H1 (cell line): Measurements from ENCODE around the gene RBM19. TPM values are rescaled to one million over a fixed set of nuclear protein-coding genes. Genes with fewer than 3 reads are reported as not detected.

Experiments used
- CTCF ChIA-PET: fragments of 300-600 bp; sonication (Branson Sonifier 250); formaldehyde crosslinking; loops from one replicate; lab custom pipeline; 2021; ENCODE audit not compliant: partially characterized antibody; lab: Charles Lee
- POLR2A ChIA-PET: fragments of 300-600 bp; sonication (Branson Sonifier 250); formaldehyde crosslinking; loops from one replicate; lab custom pipeline; 2021; ENCODE audit warnings: inconsistent platforms; ENCODE audit not compliant: partially characterized antibody; lab: Charles Lee
- DNase-seq, 2 experiments: peaks; one replicate each; pipeline versions ENCODE4 v3.0.0 to v3.0.0-alpha.2; 2010 to 2022; ENCODE audit warnings: low spot score in 2 of 2, low read depth in 1 of 2, mixed read lengths in 1 of 2
- FAIRE-seq: peaks from 2 replicates; lab custom pipeline; 2011; peaks lifted over from hg19 to GRCh38; lab: Jason Lieb, UNC
- H2AFZ ChIP-seq: 2 replicates; pipeline ENCODE4 v1.8.1; 2012; ENCODE audit warnings: low read length, inconsistent platforms
- H2AK5ac ChIP-seq: 2 replicates; pipeline ENCODE4 v1.6.1; 2013; ENCODE audit warnings: low read depth, low read length
- H2BK120ac ChIP-seq: replicated peaks from 2 replicates; pipeline ENCODE3; 2013; ENCODE audit warnings: low read depth, low read length, inconsistent platforms
- H2BK12ac ChIP-seq: 2 replicates; pipeline ENCODE4 v1.6.1; 2013; ENCODE audit warnings: low read depth, low read length
- H2BK15ac ChIP-seq: 2 replicates; pipeline ENCODE4 v1.6.1; 2013; ENCODE audit warnings: low read length
- H2BK20ac ChIP-seq: 2 replicates; pipeline ENCODE4 v1.6.1; 2013; ENCODE audit warnings: low read length
- H2BK5ac ChIP-seq: 2 replicates; pipeline ENCODE4 v1.6.1; 2013; ENCODE audit warnings: low read depth, low read length
- H3K14ac ChIP-seq: 2 replicates; pipeline ENCODE4 v1.6.1; 2013; ENCODE audit warnings: inconsistent platforms; ENCODE audit not compliant: insufficient read length
- H3K18ac ChIP-seq: 2 replicates; pipeline ENCODE4 v1.6.1; 2013; ENCODE audit warnings: low read length; ENCODE audit errors: extremely low read depth
- H3K23ac ChIP-seq: 2 replicates; pipeline ENCODE4 v1.6.1; 2013; ENCODE audit warnings: inconsistent platforms; ENCODE audit not compliant: insufficient read length
- H3K23me2 ChIP-seq: 2 replicates; pipeline ENCODE4 v1.6.1; 2013; ENCODE audit warnings: low read depth, low read length
- H3K27ac ChIP-seq: 2 replicates; pipeline ENCODE4 v1.6.1; 2011; ENCODE audit warnings: low read depth, low read length, inconsistent platforms
- H3K27me3 ChIP-seq, 4 experiments: replicated peaks in 1 of 4; 1 replicate in 1 of 4; 2 replicates in 3 of 4; pipeline versions ENCODE4 v1.6.1 to v1.8.1; 2011 to 2013; ENCODE audit warnings: low read length in 3 of 4, mild to moderate bottlenecking in 3 of 4, inconsistent platforms in 2 of 4, mixed read lengths in 2 of 4, moderate library complexity in 1 of 4; ENCODE audit not compliant: control insufficient read depth in 3 of 4, insufficient read depth in 3 of 4; ENCODE audit errors: extremely low read depth in 1 of 4
- H3K36me3 ChIP-seq, 4 experiments: 2 replicates each; pipeline versions ENCODE4 v1.6.1 to v1.8.1; 2011 to 2013; ENCODE audit warnings: mild to moderate bottlenecking in 4 of 4, low read length in 3 of 4, moderate library complexity in 2 of 4, control low read depth in 1 of 4, inconsistent platforms in 1 of 4; ENCODE audit not compliant: insufficient read depth in 4 of 4, control insufficient read depth in 2 of 4
- H3K4ac ChIP-seq: replicated peaks from 2 replicates; pipeline ENCODE3; 2013; ENCODE audit warnings: low read length, low read depth, mixed read lengths, inconsistent platforms; ENCODE audit not compliant: insufficient read length
- H3K4me1 ChIP-seq, 4 experiments: replicated peaks in 1 of 4; 1 replicate in 1 of 4; 2 replicates in 3 of 4; pipeline versions ENCODE4 v1.6.1 to v1.8.1; 2011 to 2013; ENCODE audit warnings: low read length in 3 of 4, inconsistent platforms in 2 of 4, mixed read lengths in 1 of 4; ENCODE audit not compliant: insufficient read depth in 4 of 4, control insufficient read depth in 3 of 4
- H3K4me2 ChIP-seq, 2 experiments: 2 replicates each; pipeline versions ENCODE4 v1.6.1 to v1.8.1; 2011 to 2013; ENCODE audit warnings: low read depth in 2 of 2, low read length in 2 of 2, control low read depth in 1 of 2, inconsistent platforms in 1 of 2, mild to moderate bottlenecking in 1 of 2; ENCODE audit not compliant: insufficient read depth in 1 of 2
- H3K4me3 ChIP-seq, 4 experiments: fragments of 200-600, 300-600 bp in 1 of 4; sonication (generic), shearing (Covaris generic), sonication (Bioruptor Twin) in 1 of 4; 2 replicates each; pipeline versions ENCODE4 v1.5.1 to v1.8.1; 2011 to 2016; ENCODE audit warnings: low read length in 4 of 4, low read depth in 3 of 4, control low read depth in 2 of 4, inconsistent platforms in 2 of 4, mild to moderate bottlenecking in 2 of 4, mixed read lengths in 1 of 4, moderate library complexity in 1 of 4; ENCODE audit not compliant: insufficient read depth in 2 of 4; ENCODE audit errors: extremely low read depth in 1 of 4
- H3K56ac ChIP-seq: replicated peaks from 2 replicates; pipeline ENCODE3; 2013; ENCODE audit warnings: low read depth, mild to moderate bottlenecking, mixed read lengths, low read length, inconsistent platforms; ENCODE audit not compliant: insufficient read length
- H3K79me1 ChIP-seq: 2 replicates; pipeline ENCODE4 v1.6.1; 2013; ENCODE audit warnings: low read depth, low read length, control low read depth
- H3K79me2 ChIP-seq, 2 experiments: 2 replicates each; pipeline versions ENCODE4 v1.6.1 to v1.8.1; 2012 to 2013; ENCODE audit warnings: low read length in 2 of 2, mild to moderate bottlenecking in 2 of 2, inconsistent platforms in 1 of 2; ENCODE audit not compliant: insufficient read depth in 2 of 2, control insufficient read depth in 1 of 2
- H3K9ac ChIP-seq, 4 experiments: replicated peaks in 1 of 4; 1 replicate in 1 of 4; 2 replicates in 3 of 4; pipeline versions ENCODE4 v1.6.1 to v1.8.1; 2011 to 2013; ENCODE audit warnings: low read depth in 3 of 4, low read length in 3 of 4, control low read depth in 2 of 4, mild to moderate bottlenecking in 2 of 4, moderate library complexity in 2 of 4, inconsistent platforms in 1 of 4; ENCODE audit errors: extremely low read depth in 1 of 4
- H3K9me3 ChIP-seq, 2 experiments: 2 replicates each; pipeline versions ENCODE4 v1.6.1 to v1.8.1; 2012 to 2013; ENCODE audit warnings: mild to moderate bottlenecking in 2 of 2, moderate library complexity in 2 of 2, control low read depth in 1 of 2, inconsistent platforms in 1 of 2, low read depth in 1 of 2, low read length in 1 of 2, mixed read lengths in 1 of 2; ENCODE audit not compliant: insufficient read depth in 2 of 2
- H4K20me1 ChIP-seq, 2 experiments: replicated peaks in 1 of 2; 2 replicates each; pipeline versions ENCODE3 to v1.8.1; 2011 to 2013; ENCODE audit warnings: inconsistent platforms in 2 of 2, low read length in 2 of 2, mild to moderate bottlenecking in 1 of 2; ENCODE audit not compliant: insufficient read depth in 2 of 2, control insufficient read depth in 1 of 2
- H4K5ac ChIP-seq: 2 replicates; pipeline ENCODE4 v1.6.1; 2013; ENCODE audit warnings: low read length, low read depth, mixed read lengths, inconsistent platforms; ENCODE audit not compliant: insufficient read length
- H4K8ac ChIP-seq: 2 replicates; pipeline ENCODE4 v1.8.0; 2013; ENCODE audit warnings: mild to moderate bottlenecking, moderate library complexity, low read length, inconsistent platforms; ENCODE audit not compliant: insufficient read depth; ENCODE audit errors: extremely low read depth
- H4K91ac ChIP-seq: replicated peaks from 2 replicates; pipeline ENCODE3; 2013; ENCODE audit warnings: low read length, mixed read lengths, inconsistent platforms; ENCODE audit not compliant: insufficient read length
- CBX5 ChIP-seq: fragments of 300-800, 300-1000 bp; sonication (generic); IDR thresholded peaks from 2 replicates; pipeline ENCODE4 v1.7.1; 2016; ENCODE audit warnings: antibody characterized with exemption, low read length, low read depth
- CBX8 ChIP-seq: fragments of 300-800, 300-1000 bp; sonication (generic); IDR thresholded peaks from 2 replicates; pipeline ENCODE4 v1.7.1; 2016; ENCODE audit warnings: low read depth, low read length, borderline replicate concordance
- CHD2 ChIP-seq: IDR thresholded peaks from 2 replicates; pipeline ENCODE4 v1.6.1; 2012; ENCODE audit warnings: low read length, improper control_type of control experiment
- KDM4A ChIP-seq: IDR thresholded peaks from one replicate; pipeline ENCODE4 v1.7.1; 2012; ENCODE audit warnings: low read depth, mild to moderate bottlenecking, moderate library complexity, low read length, inconsistent platforms; ENCODE audit not compliant: severe bottlenecking
- RNF2 ChIP-seq: fragments of 200-900, 300-1000 bp; sonication (generic); IDR thresholded peaks from 2 replicates; pipeline ENCODE4 v1.7.1; 2016; ENCODE audit warnings: borderline replicate concordance, low read depth, mild to moderate bottlenecking, antibody characterized with exemption, low read length; ENCODE audit not compliant: poor library complexity, severe bottlenecking; ENCODE audit errors: missing control alignments
- ZNF274 ChIP-seq: IDR thresholded peaks from 2 replicates; pipeline ENCODE4 v1.7.0; 2012; ENCODE audit warnings: low read length, borderline replicate concordance; ENCODE audit errors: extremely low read depth
- WGBS, 2 experiments: shearing (Covaris generic) in 1 of 2; methylation state at CpG; one replicate each; pipeline versions ENCODE4 v1.1.6 to v1.1.7; 2013 to 2015; ENCODE audit warnings: low lambda C conversion rate in 2 of 2, mixed read lengths in 2 of 2, inconsistent platforms in 1 of 2, low coverage in 1 of 2, missing lambda C conversion rate in 1 of 2; ENCODE audit not compliant: insufficient replicate concordance in 2 of 2, insufficient coverage in 1 of 2, insufficient read length in 1 of 2; ENCODE audit errors: extremely low coverage in 1 of 2, missing lambda C conversion rate in 1 of 2; 5-methylcytosine and 5-hydroxymethylcytosine counted together
- polyA plus RNA-seq, 7 experiments: library from polyadenylated mRNA; depleted of rRNA in 3 of 7; stranded (reverse) in 5 of 7; unstranded in 2 of 7; fragments of >200 nt in 5 of 7; fragments of 200-250 nt in 2 of 7; gene quantifications; 1 replicate in 5 of 7; 2 replicates in 1 of 7; 4 replicates in 1 of 7; pipeline versions ENCODE4 v1.2.1 to v1.2.3, GENCODE V29; 2011 to 2013; ENCODE audit warnings: missing spikeins in 2 of 7, mixed read lengths in 2 of 7
- total RNA-seq: library from RNA; stranded (reverse); fragmentation: NEBNext Ultra II Directional; extraction: Animal tissue kit (Norgen Biotek cat#: 25700); gene quantifications from 2 replicates; pipeline ENCODE4 v1.2.1, GENCODE V29; 2021
- TF ChIP-seq, protein P1 (sequence below), 3 experiments: IDR thresholded peaks; 1 replicate in 2 of 3; 2 replicates in 1 of 3; pipeline versions ENCODE4 v1.5.1 to v1.6.1; 2011; ENCODE audit warnings: low read length in 3 of 3, mild to moderate bottlenecking in 3 of 3, inconsistent platforms in 2 of 3, low read depth in 1 of 3, moderate library complexity in 1 of 3; ENCODE audit not compliant: insufficient read depth in 1 of 3; ENCODE audit errors: control extremely low read depth in 1 of 3

Gene RBM19
- total and polyA plus RNA-seq, 2 of the 8 experiments (the other 6 are each of a cell fraction or from before 2014, with no cell fraction given): 23.4 to 61.9 TPM

DNA sequence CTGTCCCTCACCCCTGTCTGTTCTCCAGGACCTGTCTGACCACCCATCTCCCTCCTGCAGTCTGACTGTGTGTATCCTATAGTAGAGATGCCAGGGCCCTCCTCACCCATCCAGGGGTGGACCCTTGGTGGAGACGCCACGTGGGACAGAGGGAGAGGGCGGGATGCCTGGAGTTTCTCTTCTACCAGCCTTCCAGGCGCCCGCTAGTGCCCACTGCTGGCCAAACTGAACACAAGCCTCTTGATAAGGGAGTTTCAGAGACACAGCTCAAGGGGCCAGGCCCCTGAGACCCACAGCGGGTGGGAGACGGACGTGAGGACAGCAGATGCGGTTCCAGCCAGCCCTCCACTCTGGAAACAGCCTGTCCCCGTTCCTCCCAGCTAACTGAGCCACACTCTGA, 147.3 kb downstream of the RBM19 start:
- Histone ChIP-seq H3K9me3 (no peaks in the 10 kb centered on the region), H4K20me1 (no peaks in the 10 kb centered on the region), H3K4me3 (no peak overlapping the region), H3K79me2 (no peaks in the 10 kb centered on the region), H3K9ac (no peak overlapping the region), H3K4ac (peak overlapping the region; percentile 8), H3K27me3 (no peaks in the 10 kb centered on the region), H2BK5ac (no peak overlapping the region), H3K27ac (no peak overlapping the region), H3K23ac (no peak overlapping the region), H3K56ac (no peak overlapping the region), H3K18ac (peak overlapping the region; percentile 75), H2BK15ac (no peak overlapping the region), H3K79me1 (no peaks in the 10 kb centered on the region), H2AK5ac (no peak overlapping the region), H4K91ac (no peak overlapping the region), H2AFZ (no peak overlapping the region), H3K36me3 (0 out of 8 replicates have a peak, but pooled peaks cover 0 to 2% (median 0%) of the 10 kb centered on the region in 4 experiments), H3K23me2 (no peaks in the 10 kb centered on the region), H2BK12ac (no peak overlapping the region), H3K4me1 (peaks cover 0 to 5% (median 4%) of the 10 kb centered on the region in 4 experiments; a peak in 5 of 7 replicates), H4K8ac (peak overlapping the region; percentile 72; the same call in 1 of the 2 replicates), H3K14ac (no peak overlapping the region), H2BK120ac (no peak overlapping the region), H2BK20ac (no peak overlapping the region), H3K4me2 (no peak overlapping the region), H4K5ac (no peak overlapping the region)
- FAIRE-seq: no peak
- POLR2A ChIA-PET: interaction anchor here (0.7 to 1.2 kb wide), 2 partner anchors 42 to 121 kb away, joined by 3 to 4 read pairs; no protein-coding TSS in a partner anchor
- WGBS, 2 experiments: 72% methylated on average over 10 of the region's 10 CpGs; no CpG with 5 or more reads in 1 of the 2 experiments
- CTCF ChIA-PET: interaction anchor here (0.6 to 4.9 kb wide), 35 partner anchors 10 to 1955 kb away, joined by 3 to 31 read pairs (median 4); no protein-coding TSS in a partner anchor
- DNase-seq: peak; percentile 23 to 86
- TF ChIP-seq CBX8 (no peak), ZNF274 (no peak), CHD2 (no peak), RNF2 (no peak), CBX5 (no peak), KDM4A (no peak)
- TF ChIP-seq, protein P1, sequence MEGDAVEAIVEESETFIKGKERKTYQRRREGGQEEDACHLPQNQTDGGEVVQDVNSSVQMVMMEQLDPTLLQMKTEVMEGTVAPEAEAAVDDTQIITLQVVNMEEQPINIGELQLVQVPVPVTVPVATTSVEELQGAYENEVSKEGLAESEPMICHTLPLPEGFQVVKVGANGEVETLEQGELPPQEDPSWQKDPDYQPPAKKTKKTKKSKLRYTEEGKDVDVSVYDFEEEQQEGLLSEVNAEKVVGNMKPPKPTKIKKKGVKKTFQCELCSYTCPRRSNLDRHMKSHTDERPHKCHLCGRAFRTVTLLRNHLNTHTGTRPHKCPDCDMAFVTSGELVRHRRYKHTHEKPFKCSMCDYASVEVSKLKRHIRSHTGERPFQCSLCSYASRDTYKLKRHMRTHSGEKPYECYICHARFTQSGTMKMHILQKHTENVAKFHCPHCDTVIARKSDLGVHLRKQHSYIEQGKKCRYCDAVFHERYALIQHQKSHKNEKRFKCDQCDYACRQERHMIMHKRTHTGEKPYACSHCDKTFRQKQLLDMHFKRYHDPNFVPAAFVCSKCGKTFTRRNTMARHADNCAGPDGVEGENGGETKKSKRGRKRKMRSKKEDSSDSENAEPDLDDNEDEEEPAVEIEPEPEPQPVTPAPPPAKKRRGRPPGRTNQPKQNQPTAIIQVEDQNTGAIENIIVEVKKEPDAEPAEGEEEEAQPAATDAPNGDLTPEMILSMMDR (IDR thresholded peaks at IDR 0.05; ENCODE audit: control extremely low read depth in 1 of 3, insufficient read depth in 1 of 3, low read depth in 1 of 3, low read length in 3 of 3): peak; percentile 71 to 82 (median 74)
